Endothelial cell of umbilical vein (primary cell): ENCODE data around the gene NEO1. TPM values are rescaled to one million over a fixed set of nuclear protein-coding genes. Genes with fewer than 3 reads are reported as not detected.

Experiments used
- BruUV-seq: library from RNA; stranded (reverse); fragments of 400-500 nt; replicated peaks from 2 replicates; lab custom pipeline; 2021; lab: Mats Ljungman, UMichigan
- CTCF ChIA-PET: fragments of 300-600, 350-600 bp; sonication (Branson Sonifier 250); formaldehyde crosslinking; loops from one replicate; lab custom pipeline; 2021; ENCODE audit warnings: antibody characterized with exemption, inconsistent platforms; lab: Charles Lee
- POLR2A ChIA-PET: fragments of 300-600, 350-600 bp; sonication (Branson Sonifier 250); formaldehyde crosslinking; loops from one replicate; lab custom pipeline; 2021; ENCODE audit warnings: antibody characterized with exemption, inconsistent platforms; lab: Charles Lee
- DNase-seq: peaks from one replicate; pipeline ENCODE4 v3.0.0-alpha.2; 2011; ENCODE audit warnings: low read depth, low spot score
- FAIRE-seq: peaks from 2 replicates; lab custom pipeline; 2011; peaks lifted over from hg19 to GRCh38; lab: Jason Lieb, UNC
- H2AFZ ChIP-seq: 2 replicates; pipeline ENCODE4 v1.6.0; 2012; ENCODE audit warnings: low read depth, low read length, control low read depth, inconsistent platforms
- H3K27ac ChIP-seq: 2 replicates; pipeline ENCODE4 v1.5.1; 2011; ENCODE audit warnings: low read depth, mild to moderate bottlenecking, control low read depth, low read length, moderate library complexity; ENCODE audit not compliant: insufficient read depth
- H3K27me3 ChIP-seq, 2 experiments: 2 replicates each; pipeline versions ENCODE4 v1.6.0 to v1.6.1; 2011; ENCODE audit warnings: low read length in 2 of 2, mixed read lengths in 1 of 2; ENCODE audit not compliant: control insufficient read depth in 2 of 2, insufficient read depth in 2 of 2
- H3K36me3 ChIP-seq, 2 experiments: 2 replicates in 1 of 2; 3 replicates in 1 of 2; pipeline ENCODE4 v1.5.1; 2011; ENCODE audit warnings: low read length in 2 of 2, mild to moderate bottlenecking in 1 of 2, moderate library complexity in 1 of 2; ENCODE audit not compliant: control insufficient read depth in 2 of 2, insufficient read depth in 2 of 2; ENCODE audit errors: extremely low read depth in 1 of 2
- H3K4me1 ChIP-seq: 3 replicates; pipeline ENCODE4 v1.5.1; 2011; ENCODE audit warnings: mild to moderate bottlenecking, low read length; ENCODE audit not compliant: control insufficient read depth, insufficient read depth; ENCODE audit errors: extremely low read depth
- H3K4me2 ChIP-seq: 2 replicates; pipeline ENCODE4 v1.6.1; 2011; ENCODE audit warnings: low read length, control low read depth, mixed read lengths; ENCODE audit not compliant: insufficient read depth
- H3K4me3 ChIP-seq, 3 experiments: fragments of 200-600 bp in 1 of 3; sonication (generic), shearing (Covaris generic) in 1 of 3; replicated peaks in 1 of 3; 2 replicates each; pipeline ENCODE4 v1.5.1; 2011 to 2016; ENCODE audit warnings: control low read depth in 3 of 3, low read length in 3 of 3, mild to moderate bottlenecking in 2 of 3, inconsistent platforms in 1 of 3, low read depth in 1 of 3, moderate library complexity in 1 of 3; ENCODE audit not compliant: insufficient read depth in 1 of 3
- H3K79me2 ChIP-seq: 2 replicates; pipeline ENCODE4 v1.6.0; 2012; ENCODE audit warnings: low read length, inconsistent platforms; ENCODE audit not compliant: control insufficient read depth, insufficient read depth
- H3K9ac ChIP-seq: replicated peaks from 2 replicates; pipeline ENCODE3; 2011; ENCODE audit warnings: low read length, control low read depth; ENCODE audit not compliant: insufficient read depth; ENCODE audit errors: extremely low read depth
- H3K9me1 ChIP-seq: replicated peaks from 3 replicates; pipeline ENCODE4 v1.6.0; 2011; ENCODE audit warnings: mild to moderate bottlenecking, low read length; ENCODE audit not compliant: control insufficient read depth, insufficient read depth; ENCODE audit errors: extremely low read depth
- H3K9me3 ChIP-seq: replicated peaks from 2 replicates; pipeline ENCODE4 v1.5.1; 2012; ENCODE audit warnings: low read length, inconsistent platforms; ENCODE audit not compliant: control insufficient read depth, insufficient read depth
- H4K20me1 ChIP-seq: replicated peaks from 2 replicates; pipeline ENCODE3; 2011; ENCODE audit warnings: mild to moderate bottlenecking, low read length; ENCODE audit not compliant: control insufficient read depth, insufficient read depth; ENCODE audit errors: extremely low read depth
- CTCF ChIP-seq, 2 donors: IDR thresholded peaks; 1 replicate in 1 of 2; 2 replicates in 1 of 2; pipeline ENCODE4 v1.5.1; 2011; ENCODE audit warnings: low read length in 2 of 2, mild to moderate bottlenecking in 2 of 2, moderate library complexity in 2 of 2, control low read depth in 1 of 2, inconsistent platforms in 1 of 2, low read depth in 1 of 2; ENCODE audit not compliant: insufficient read depth in 1 of 2; ENCODE audit errors: extremely low read depth in 1 of 2
- EZH2 ChIP-seq: IDR thresholded peaks from 2 replicates; pipeline ENCODE4 v1.6.1; 2012; ENCODE audit warnings: borderline replicate concordance, low read depth, mild to moderate bottlenecking, moderate library complexity, low read length, inconsistent platforms; ENCODE audit not compliant: severe bottlenecking
- FOS ChIP-seq: IDR thresholded peaks from 2 replicates; pipeline ENCODE4 v1.6.1; 2011; ENCODE audit warnings: mild to moderate bottlenecking, low read length, moderate library complexity, borderline replicate concordance; ENCODE audit not compliant: insufficient read depth
- GATA2 ChIP-seq: IDR thresholded peaks from 2 replicates; pipeline ENCODE4 v1.7.0; 2011; ENCODE audit warnings: low read depth, mild to moderate bottlenecking, moderate library complexity, mixed read lengths, low read length; ENCODE audit not compliant: insufficient read length, insufficient read depth
- JUN ChIP-seq: IDR thresholded peaks from 2 replicates; pipeline ENCODE4 v1.6.1; 2011; ENCODE audit warnings: borderline replicate concordance, low read depth; ENCODE audit not compliant: insufficient read length, insufficient read depth
- dilution Hi-C: fragments of 300-500 bp; cut with MboI; formaldehyde crosslinking; loops from one replicate; pipeline ENCODE4 v1.15.0; 2019; ENCODE audit warnings: low sequenced_read_pairs; ENCODE audit not compliant: extremely low pct_ligation_motif_present
- intact Hi-C: fragments of 100-400 bp; cut with micrococcal nuclease; formaldehyde crosslinking; loops from one replicate; pipeline ENCODE4 v1.10.0; 2022
- polyA plus RNA-seq, 4 experiments: library from polyadenylated mRNA; depleted of rRNA in 3 of 4; stranded (reverse) in 3 of 4; unstranded in 1 of 4; fragments of >200 nt; gene quantifications; 2 replicates each; pipeline versions ENCODE4 v1.2.1 to v1.2.3, GENCODE V29; 2011 to 2012; ENCODE audit warnings: missing spikeins in 1 of 4
- total RNA-seq: library from RNA; stranded (reverse); gene quantifications from 2 replicates; pipeline ENCODE4 v1.2.3, GENCODE V29; 2021
- TF ChIP-seq, protein P1 (sequence below): IDR thresholded peaks from 2 replicates; pipeline ENCODE4 v1.6.1; 2011; ENCODE audit not compliant: insufficient read depth, insufficient read length

NEO1 gene
- total and polyA plus RNA-seq, 2 donors (not counting 3 experiments of a cell fraction or from before 2014, with no cell fraction given), result 0.12 to 0.35 TPM

DNA sequence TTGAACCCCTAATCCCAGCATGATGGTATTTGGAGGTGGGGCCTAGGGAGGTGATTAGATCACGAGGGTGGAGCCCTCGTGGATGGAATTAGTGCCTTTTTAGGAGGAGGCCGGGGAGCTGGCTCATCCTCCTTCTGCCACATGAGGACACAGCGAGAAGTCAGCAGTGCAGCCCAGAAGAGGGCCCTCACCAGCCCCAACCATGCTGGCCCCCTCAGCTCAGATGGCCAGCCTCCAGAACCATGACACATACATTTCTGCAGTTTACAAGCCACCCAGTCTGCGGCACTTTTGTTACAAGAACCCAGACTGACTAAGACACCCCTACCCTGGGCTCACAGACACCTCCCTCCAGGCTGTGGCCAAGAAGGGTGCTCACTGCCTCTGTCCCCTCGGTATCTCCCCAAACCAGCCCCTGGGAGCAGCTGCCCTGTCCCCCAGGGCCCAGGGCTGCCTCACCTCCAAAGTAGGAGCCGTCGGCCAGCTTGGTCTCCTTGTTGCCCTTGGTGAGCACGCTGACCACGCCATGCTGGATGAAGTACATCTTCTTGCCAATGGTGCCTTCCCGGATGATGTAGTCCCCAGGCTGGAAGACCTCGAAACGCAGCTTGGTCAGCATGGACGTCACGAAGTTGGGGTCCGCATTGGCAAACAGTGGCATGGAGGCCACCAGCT lies 272.4 kb downstream of the NEO1 start:
- CTCF ChIA-PET, result no interaction called here
- Histone ChIP-seq H3K36me3 (no peaks in the 10 kb centered on the region), H3K4me2 (no peak overlapping the region), H4K20me1 (no peaks in the 10 kb centered on the region), H3K4me3 (no peak overlapping the region), H3K79me2 (no peaks in the 10 kb centered on the region), H3K27ac (no peak overlapping the region), H3K9me3 (no peaks in the 10 kb centered on the region), H3K9ac (no peak overlapping the region), H2AFZ (no peak overlapping the region), H3K4me1 (no peaks in the 10 kb centered on the region), H3K27me3 (no peaks in the 10 kb centered on the region), H3K9me1 (no peaks in the 10 kb centered on the region)
- no peak for DNase-seq
- intact Hi-C loops, result no loop called here
- POLR2A ChIA-PET, result no interaction called here
- TF ChIP-seq CTCF (IDR thresholded peaks at IDR 0.05; ENCODE audit: extremely low read depth in 1 of 2, insufficient read depth in 1 of 2, low read depth in 1 of 2, low read length in 2 of 2), result no peak
- TF ChIP-seq EZH2, result no peak
- no peak for TF ChIP-seq GATA2
- TF ChIP-seq, protein P1, sequence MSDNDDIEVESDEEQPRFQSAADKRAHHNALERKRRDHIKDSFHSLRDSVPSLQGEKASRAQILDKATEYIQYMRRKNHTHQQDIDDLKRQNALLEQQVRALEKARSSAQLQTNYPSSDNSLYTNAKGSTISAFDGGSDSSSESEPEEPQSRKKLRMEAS, result no peak
- TF ChIP-seq JUN, result no peak
- no peak for TF ChIP-seq FOS
- dilution Hi-C loops, result no loop called here
- BruUV-seq, result no TSS peak
- FAIRE-seq, result no peak
